ENCODE results near the gene DCAF5. TPM values are rescaled to one million over a fixed set of nuclear protein-coding genes. Genes with fewer than 3 reads are reported as not detected.

DCAF5 gene
- total RNA-seq, 1 donor from 2014 or later: 29.9 TPM

DNA sequence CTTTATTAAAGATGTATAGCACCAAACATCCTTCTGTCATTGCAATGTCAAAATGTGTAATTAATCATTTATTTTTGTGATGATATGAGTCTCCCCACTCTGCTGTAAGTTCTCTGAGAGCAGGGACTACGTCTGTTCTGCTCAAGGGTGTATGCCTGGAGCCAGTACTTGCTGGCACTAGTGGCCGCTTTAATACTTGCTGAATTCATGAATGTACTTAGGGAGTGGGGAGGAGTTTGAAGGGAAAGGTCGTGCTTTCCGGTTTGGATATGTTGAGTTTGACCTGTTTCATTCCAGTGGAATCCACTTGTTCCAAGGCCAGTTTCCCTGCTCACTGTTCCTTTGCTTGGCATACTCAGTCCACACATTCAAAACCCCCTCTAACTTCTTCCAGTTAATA lies 1.9 kb upstream of the DCAF5 start:
- intact Hi-C loops (cut with micrococcal nuclease): loop anchor here (10.0 kb wide), 1 partner anchor 1790 kb away; the partner anchor contains the start of gene EIF2S1
- no peak for DNase-seq
- Mint-ChIP-seq H3K4me3 (no peak overlapping the region), H3K27ac (peak overlapping the region; percentile 48), H3K4me1 (peaks cover 17% of the 10 kb centered on the region), H3K36me3 (ENCODE audit: low read depth) (peaks cover 2% of the 10 kb centered on the region), H3K9me3 (no peaks in the 10 kb centered on the region), H3K27me3 (peaks cover 44% of the 10 kb centered on the region)

DNA sequence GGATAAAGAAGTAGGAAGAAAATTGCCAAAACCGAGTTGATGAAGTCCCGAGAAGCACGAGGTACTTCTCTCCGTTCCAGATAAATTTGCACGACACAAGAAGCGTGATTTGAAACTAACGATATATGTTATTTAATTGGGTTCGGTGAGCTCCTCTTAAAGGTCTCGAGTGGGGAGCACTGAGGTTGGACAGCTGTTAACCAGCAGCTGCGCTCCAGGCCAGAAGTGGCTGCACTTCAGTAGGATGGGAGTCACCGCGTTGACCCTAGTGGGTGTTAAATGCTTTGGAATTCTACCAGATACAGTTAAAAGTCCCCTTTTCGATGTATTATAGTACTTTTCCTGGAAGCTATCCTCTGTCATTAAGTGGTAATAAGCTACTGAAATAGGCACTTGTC lies 953 bp upstream of the DCAF5 start:
- peaks cover 21% of the 10 kb centered on the region for H3K4me1 Mint-ChIP-seq
- intact Hi-C loops (cut with micrococcal nuclease): loop anchor here (1.0 to 10.0 kb wide), 5 partner anchors 37 to 1789 kb away; partner anchors contain the start of genes COX16, EIF2S1, ERH and EXD2
- H3K9me3 Mint-ChIP-seq: no peaks in the 10 kb centered on the region
- H3K4me3 Mint-ChIP-seq: peak overlapping the region; percentile 81
- DNase-seq: peak; percentile 65
- peaks cover 38% of the 10 kb centered on the region for H3K27me3 Mint-ChIP-seq
- peak overlapping the region; percentile 68 for H3K27ac Mint-ChIP-seq
- peaks cover 7% of the 10 kb centered on the region for H3K36me3 Mint-ChIP-seq (ENCODE audit: low read depth)

- Mint-ChIP-seq H3K27me3 (peaks cover 32% of the 10 kb centered on the region), H3K27ac (peak overlapping the region; percentile 68), H3K4me3 (peak overlapping the region; percentile 81), H3K36me3 (ENCODE audit: low read depth) (peaks cover 12% of the 10 kb centered on the region), H3K4me1 (peaks cover 25% of the 10 kb centered on the region), H3K9me3 (no peaks in the 10 kb centered on the region)
- intact Hi-C loops (cut with micrococcal nuclease): loop anchor here (1.0 to 10.0 kb wide), 5 partner anchors 38 to 1789 kb away; partner anchors contain the start of genes COX16, EIF2S1, ERH and EXD2
- DNase-seq: peak; percentile 97
These were observed 393 bp upstream of the DCAF5 start for GRCh38 chr14:69153152-69153872.

DNA sequence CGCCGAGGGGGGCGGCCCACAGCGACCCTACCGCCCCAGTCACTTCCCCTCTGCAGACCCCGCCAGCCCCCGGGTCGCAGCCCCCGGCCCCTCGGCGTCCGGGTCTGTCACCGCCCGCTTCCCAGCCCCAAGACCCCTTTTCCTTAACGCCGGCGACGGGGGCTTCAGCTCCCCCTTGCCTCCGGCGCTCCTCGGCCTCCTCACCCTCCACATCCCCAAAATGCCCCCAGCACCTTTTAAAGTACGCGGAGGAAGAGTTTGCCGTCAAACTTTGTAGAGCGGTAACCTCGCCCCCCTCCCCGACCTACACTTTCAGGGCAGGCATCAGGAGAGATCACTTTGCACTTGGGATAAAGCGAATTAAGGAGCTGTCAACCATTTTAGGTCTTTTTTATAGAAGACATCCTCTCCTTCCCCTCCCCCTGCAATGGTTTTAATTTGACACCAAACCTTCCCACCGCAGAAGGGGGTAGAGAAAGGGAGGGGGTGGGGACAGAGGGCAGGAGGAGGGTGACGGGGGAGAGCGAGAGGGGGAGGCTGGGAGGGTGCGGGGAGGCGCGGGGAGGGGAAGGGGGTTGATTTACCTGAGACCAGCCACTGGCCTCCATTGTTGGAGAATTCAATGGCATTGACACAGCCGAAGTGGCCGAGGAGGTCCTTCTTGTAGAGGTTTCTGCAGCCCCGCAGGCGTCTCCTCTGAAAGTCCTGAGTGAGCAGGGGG lies 578 bp downstream of the DCAF5 start:
- peaks cover 32% of the 10 kb centered on the region for H3K4me1 Mint-ChIP-seq
- peaks cover 26% of the 10 kb centered on the region for H3K27me3 Mint-ChIP-seq
- DNase-seq: no peak
- no peaks in the 10 kb centered on the region for H3K9me3 Mint-ChIP-seq
- intact Hi-C loops (cut with micrococcal nuclease): loop anchor here (2.0 to 10.0 kb wide), 3 partner anchors 614 to 1788 kb away; partner anchors contain the start of genes COX16, EIF2S1 and SRSF5
- H3K27ac Mint-ChIP-seq: peak overlapping the region; percentile 94
- H3K4me3 Mint-ChIP-seq: peak overlapping the region; percentile 81
- H3K36me3 Mint-ChIP-seq (ENCODE audit: low read depth): peaks cover 18% of the 10 kb centered on the region

DNA sequence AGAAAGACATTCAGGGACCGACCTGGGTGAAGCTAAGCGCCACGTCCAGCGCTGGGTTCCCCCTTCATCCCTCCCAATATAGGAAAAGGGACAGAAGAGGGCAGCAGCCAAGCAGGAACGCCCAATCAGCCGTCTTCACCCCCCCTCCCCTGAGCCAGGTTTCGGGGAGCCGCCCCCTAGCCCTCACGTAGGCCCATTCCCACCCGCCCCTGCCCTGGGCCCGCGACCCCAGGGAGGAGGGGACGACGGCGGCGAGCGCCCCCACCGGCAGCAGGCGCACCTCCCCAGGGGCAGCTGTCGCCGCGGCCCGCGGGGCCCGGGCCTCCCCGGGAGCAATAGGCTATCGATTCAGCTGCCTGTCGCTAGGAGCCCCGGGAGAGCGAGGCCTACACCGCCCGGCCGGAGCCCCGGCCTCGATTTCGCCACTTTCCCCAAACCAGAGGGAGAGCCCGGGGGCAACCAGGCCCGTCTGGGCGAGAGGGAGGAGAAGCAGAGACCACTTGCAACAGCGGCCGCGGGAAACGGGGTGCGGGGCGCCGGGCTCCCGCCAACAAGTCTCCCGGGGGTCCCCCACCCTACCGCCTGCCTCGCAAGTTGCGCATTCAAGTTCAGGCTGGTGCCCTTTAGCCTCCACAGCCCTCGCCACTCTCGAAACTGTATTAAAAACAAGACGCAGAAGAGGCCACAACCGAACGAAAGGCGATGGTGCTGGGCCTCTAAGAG lies 1.3 kb downstream of the DCAF5 start:
- peak; percentile 93 for DNase-seq
- Mint-ChIP-seq H3K9me3 (no peaks in the 10 kb centered on the region), H3K4me1 (peaks cover 34% of the 10 kb centered on the region), H3K27ac (peak overlapping the region; percentile 94), H3K27me3 (peaks cover 24% of the 10 kb centered on the region), H3K36me3 (ENCODE audit: low read depth) (peaks cover 21% of the 10 kb centered on the region), H3K4me3 (peak overlapping the region; percentile 81)
- intact Hi-C loops (cut with micrococcal nuclease): loop anchor here (2.0 to 10.0 kb wide), 4 partner anchors 19 to 1787 kb away; partner anchors contain the start of genes COX16, EIF2S1 and SRSF5

DNA sequence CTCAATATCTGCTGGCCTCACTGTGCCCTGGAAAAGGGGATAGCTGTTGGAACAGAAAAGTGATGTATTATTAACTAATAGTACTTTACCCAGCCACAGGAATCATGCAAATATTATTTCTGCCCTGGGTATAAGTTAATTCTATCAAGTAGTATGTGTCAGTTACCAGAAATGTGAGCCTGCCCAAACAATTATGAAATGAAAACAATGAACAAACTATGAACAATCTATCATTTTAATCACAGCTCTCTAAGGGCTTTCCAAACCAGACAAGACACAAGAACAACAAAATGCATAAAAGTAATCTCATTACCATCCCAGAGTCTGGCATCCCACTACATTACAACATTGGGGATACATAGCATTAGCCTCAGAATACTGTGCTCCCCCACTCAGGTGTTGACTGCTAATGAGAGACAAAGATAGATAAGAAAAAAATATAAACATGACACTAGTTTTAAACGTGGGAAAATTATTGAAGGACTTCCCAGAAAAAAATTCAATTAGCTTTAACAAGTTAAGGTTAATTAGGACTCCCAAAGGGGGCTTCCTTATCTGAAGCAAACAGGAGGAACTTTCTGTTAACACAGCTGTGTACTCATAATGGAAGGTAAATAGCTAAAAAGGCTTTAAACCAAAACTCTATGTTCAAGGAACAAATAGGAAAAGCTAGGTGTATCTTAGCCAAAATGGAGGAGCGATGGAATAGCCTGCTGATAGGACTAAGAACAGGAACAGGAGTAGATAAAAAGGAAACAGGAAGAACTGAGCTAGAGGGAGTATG lies 3.3 kb downstream of the DCAF5 start:
- peaks cover 7% of the 10 kb centered on the region for H3K27me3 Mint-ChIP-seq
- intact Hi-C loops (cut with micrococcal nuclease): loop anchor here (2.0 to 10.0 kb wide), 2 partner anchors 17 to 1785 kb away; partner anchors contain the start of gene EIF2S1
- H3K4me3 Mint-ChIP-seq: peak overlapping the region; percentile 55
- H3K36me3 Mint-ChIP-seq (ENCODE audit: low read depth): peaks cover 24% of the 10 kb centered on the region
- H3K4me1 Mint-ChIP-seq: peaks cover 34% of the 10 kb centered on the region
- no peaks in the 10 kb centered on the region for H3K9me3 Mint-ChIP-seq
- DNase-seq: no peak
- no peak overlapping the region for H3K27ac Mint-ChIP-seq

- DNase-seq: no peak
- Mint-ChIP-seq H3K27me3 (no peaks in the 10 kb centered on the region), H3K9me3 (no peaks in the 10 kb centered on the region)
These were observed 10.8 kb downstream of the DCAF5 start for GRCh38 chr14:69142101-69142500.

GRCh38 chr14:69141550-69141949 lies 11.4 kb downstream of the DCAF5 start:
- Mint-ChIP-seq H3K4me3 (no peak overlapping the region), H3K27me3 (no peaks in the 10 kb centered on the region), H3K9me3 (no peaks in the 10 kb centered on the region), H3K27ac (no peak overlapping the region), H3K4me1 (peaks cover 15% of the 10 kb centered on the region), H3K36me3 (ENCODE audit: low read depth) (peaks cover 15% of the 10 kb centered on the region)
- no peak for DNase-seq
- intact Hi-C loops (cut with micrococcal nuclease): no loop called here

More at GRCh38 chr14:69142101-69142500, 10.8 kb downstream of the DCAF5 start:
- peaks cover 15% of the 10 kb centered on the region for H3K4me1 Mint-ChIP-seq
- intact Hi-C loops (cut with micrococcal nuclease): no loop called here
- no peak overlapping the region for H3K4me3 Mint-ChIP-seq
- H3K27ac Mint-ChIP-seq: no peak overlapping the region
- peaks cover 15% of the 10 kb centered on the region for H3K36me3 Mint-ChIP-seq (ENCODE audit: low read depth)

DNA sequence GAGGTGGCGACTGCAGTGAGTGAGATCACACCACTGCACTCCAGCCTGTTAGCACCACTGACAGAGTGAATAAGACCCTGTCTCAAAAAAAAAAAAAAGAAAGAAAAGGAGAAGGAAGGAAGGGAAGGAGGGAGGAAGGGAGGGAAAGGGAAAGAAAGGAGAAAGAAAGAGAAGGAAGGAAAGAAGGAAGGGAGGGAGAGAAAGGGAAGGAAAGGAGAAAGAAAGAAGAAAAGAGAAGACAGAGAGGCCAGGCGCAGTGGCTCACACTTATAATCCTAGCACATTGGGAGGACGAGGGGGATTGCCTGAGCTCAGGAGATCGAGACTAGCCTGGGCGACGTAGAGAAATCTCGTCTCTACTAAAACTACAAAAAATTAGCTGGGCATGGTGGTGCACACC lies 13.2 kb downstream of the DCAF5 start:
- no peak for DNase-seq
- Mint-ChIP-seq H3K27ac (no peak overlapping the region), H3K36me3 (ENCODE audit: low read depth) (peaks cover 12% of the 10 kb centered on the region), H3K27me3 (no peaks in the 10 kb centered on the region), H3K9me3 (no peaks in the 10 kb centered on the region), H3K4me3 (no peak overlapping the region), H3K4me1 (peaks cover 15% of the 10 kb centered on the region)
- intact Hi-C loops (cut with micrococcal nuclease): no loop called here

- Mint-ChIP-seq H3K4me3 (no peak overlapping the region), H3K27me3 (no peaks in the 10 kb centered on the region), H3K27ac (no peak overlapping the region), H3K36me3 (ENCODE audit: low read depth) (peaks cover 11% of the 10 kb centered on the region), H3K4me1 (peaks cover 19% of the 10 kb centered on the region), H3K9me3 (no peaks in the 10 kb centered on the region)
- intact Hi-C loops (cut with micrococcal nuclease): no loop called here
- no peak for DNase-seq
These were observed 14.9 kb downstream of the DCAF5 start for GRCh38 chr14:69137843-69138535.

GRCh38 chr14:69137416-69137815 lies 15.5 kb downstream of the DCAF5 start:
- Mint-ChIP-seq H3K9me3 (no peaks in the 10 kb centered on the region), H3K36me3 (ENCODE audit: low read depth) (peaks cover 8% of the 10 kb centered on the region), H3K27ac (no peak overlapping the region), H3K27me3 (no peaks in the 10 kb centered on the region), H3K4me1 (peaks cover 18% of the 10 kb centered on the region), H3K4me3 (no peak overlapping the region)
- DNase-seq: no peak
- intact Hi-C loops (cut with micrococcal nuclease): no loop called here

DNA sequence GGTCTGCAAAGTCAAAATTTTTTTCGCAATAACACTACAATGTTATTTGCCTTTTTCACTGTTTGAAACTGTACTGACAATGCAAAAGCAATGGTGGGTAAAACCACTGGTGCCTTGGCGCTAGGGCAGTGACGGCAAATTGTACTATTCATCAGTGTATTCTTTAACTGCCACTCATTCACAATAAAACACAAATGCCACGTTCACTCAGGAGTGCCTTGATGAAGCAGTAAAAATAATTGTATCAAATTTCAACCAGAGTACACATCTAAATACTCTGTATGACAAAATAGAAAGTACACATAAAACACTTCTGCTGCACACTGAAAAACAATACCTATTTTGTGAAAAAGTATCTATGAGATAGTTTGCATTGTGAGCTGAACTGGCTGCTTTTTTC lies 17.8 kb downstream of the DCAF5 start:
- Mint-ChIP-seq H3K9me3 (no peaks in the 10 kb centered on the region), H3K4me1 (peaks cover 31% of the 10 kb centered on the region), H3K36me3 (ENCODE audit: low read depth) (peaks cover 8% of the 10 kb centered on the region), H3K27me3 (no peaks in the 10 kb centered on the region), H3K4me3 (no peak overlapping the region), H3K27ac (no peak overlapping the region)
- intact Hi-C loops (cut with micrococcal nuclease): no loop called here
- no peak for DNase-seq

Data from activated CD4-positive, alpha-beta T cell treated with anti-CD3 and anti-CD28 coated beads, Interleukin-2, amount 10 ng/mL, durations not matched to agents 24 days and 14 days (primary cell).